Kidney epithelial cell (primary cell): ENCODE results near the gene EPN2. TPM values are rescaled to one million over a fixed set of nuclear protein-coding genes. Genes with fewer than 3 reads are reported as not detected.

Experiments
- DNase-seq: peaks from one replicate; pipeline ENCODE4 v3.0.0-alpha.2; 2010; ENCODE audit warnings: low read depth
- H3K27me3 ChIP-seq: 2 replicates; pipeline ENCODE4 v1.6.0; 2011; ENCODE audit warnings: low read length; ENCODE audit not compliant: control insufficient read depth, insufficient read depth
- H3K36me3 ChIP-seq: 2 replicates; pipeline ENCODE4 v1.5.1; 2011; ENCODE audit warnings: low read length; ENCODE audit not compliant: control insufficient read depth, insufficient read depth
- H3K4me3 ChIP-seq: 2 replicates; pipeline ENCODE4 v1.5.1; 2011; ENCODE audit warnings: low read depth, mild to moderate bottlenecking, control low read depth, low read length
- CTCF ChIP-seq: IDR thresholded peaks from 2 replicates; pipeline ENCODE4 v1.5.1; 2011; ENCODE audit warnings: mild to moderate bottlenecking, moderate library complexity, low read length, control low read depth, inconsistent platforms; ENCODE audit not compliant: insufficient read depth, poor library complexity, severe bottlenecking
- total RNA-seq: library from RNA; depleted of rRNA; stranded (reverse); fragments of >200 nt; gene quantifications from 2 replicates; pipeline ENCODE4 v1.2.3, GENCODE V29; 2015

The EPN2 gene
- total RNA-seq, 1 donor from 2014 or later, result 13.7 TPM

- TF ChIP-seq CTCF, result no peak
- H3K27me3 ChIP-seq, result no peaks in the 10 kb centered on the region
- DNase-seq, result peak; percentile 21
- H3K36me3 ChIP-seq, result no peaks in the 10 kb centered on the region
- H3K4me3 ChIP-seq, result no peak overlapping the region
These were observed 26.5 kb downstream of the EPN2 start for GRCh38 chr17:19263641-19264051.

- Histone ChIP-seq H3K36me3 (no peaks in the 10 kb centered on the region), H3K4me3 (no peak overlapping the region), H3K27me3 (no peaks in the 10 kb centered on the region)
- no peak for TF ChIP-seq CTCF
- no peak for DNase-seq
These were observed 27.1 kb downstream of the EPN2 start for GRCh38 chr17:19264268-19264667.

GRCh38 chr17:19264681-19265080 is 27.5 kb downstream of the EPN2 start:
- no peak for TF ChIP-seq CTCF
- no peak for DNase-seq
- H3K36me3 ChIP-seq, result no peaks in the 10 kb centered on the region
- no peak overlapping the region for H3K4me3 ChIP-seq
- H3K27me3 ChIP-seq, result no peaks in the 10 kb centered on the region

GRCh38 chr17:19265755-19266154 is 28.6 kb downstream of the EPN2 start:
- no peak for TF ChIP-seq CTCF

GRCh38 chr17:19268611-19269010 is 31.4 kb downstream of the EPN2 start:
- no peak for TF ChIP-seq CTCF
- Histone ChIP-seq H3K4me3 (no peak overlapping the region), H3K27me3 (no peaks in the 10 kb centered on the region), H3K36me3 (no peaks in the 10 kb centered on the region)
- DNase-seq, result no peak

More at GRCh38 chr17:19265755-19266154, 28.6 kb downstream of the EPN2 start:
- no peak for DNase-seq
- Histone ChIP-seq H3K4me3 (no peak overlapping the region), H3K36me3 (no peaks in the 10 kb centered on the region), H3K27me3 (no peaks in the 10 kb centered on the region)

GRCh38 chr17:19269106-19269505 is 31.9 kb downstream of the EPN2 start:
- no peak for TF ChIP-seq CTCF
- Histone ChIP-seq H3K27me3 (no peaks in the 10 kb centered on the region), H3K4me3 (no peak overlapping the region), H3K36me3 (peaks cover 1% of the 10 kb centered on the region)
- no peak for DNase-seq
